Nephron (organoid): ENCODE results near the gene DPCD.

ENCODE experiments used
- H3K27ac Mint-ChIP-seq, 3 experiments: 2 replicates each; pipeline ENCODE4 v1.8.0; 2020; ENCODE audit warnings: mixed read lengths in 3 of 3, mild to moderate bottlenecking in 2 of 3, moderate library complexity in 1 of 3
- H3K27me3 Mint-ChIP-seq: 2 replicates; pipeline ENCODE4 v1.8.0; 2021; ENCODE audit warnings: low read depth, mild to moderate bottlenecking, moderate library complexity, mixed read lengths
- H3K36me3 Mint-ChIP-seq: 2 replicates; pipeline ENCODE4 v1.8.0; 2020; ENCODE audit warnings: low read depth, mixed read lengths
- H3K4me1 Mint-ChIP-seq: 2 replicates; pipeline ENCODE4 v1.8.0; 2020; ENCODE audit warnings: mixed read lengths
- H3K4me3 Mint-ChIP-seq, 3 experiments: 2 replicates each; pipeline ENCODE4 v1.8.0; 2020; ENCODE audit warnings: mild to moderate bottlenecking in 3 of 3, mixed read lengths in 3 of 3, moderate library complexity in 2 of 3
- H3K9me3 Mint-ChIP-seq: 2 replicates; pipeline ENCODE4 v1.8.0; 2020; ENCODE audit warnings: mixed read lengths
- TF ChIP-seq, protein P1 (sequence below), 3 experiments: fragments of 200-600 bp; sonication (generic); IDR thresholded peaks; one replicate each; pipeline ENCODE4 v1.5.0; 2021; ENCODE audit warnings: antibody characterized with exemption in 3 of 3; ENCODE audit not compliant: unreplicated experiment in 3 of 3

DPCD gene

DNA sequence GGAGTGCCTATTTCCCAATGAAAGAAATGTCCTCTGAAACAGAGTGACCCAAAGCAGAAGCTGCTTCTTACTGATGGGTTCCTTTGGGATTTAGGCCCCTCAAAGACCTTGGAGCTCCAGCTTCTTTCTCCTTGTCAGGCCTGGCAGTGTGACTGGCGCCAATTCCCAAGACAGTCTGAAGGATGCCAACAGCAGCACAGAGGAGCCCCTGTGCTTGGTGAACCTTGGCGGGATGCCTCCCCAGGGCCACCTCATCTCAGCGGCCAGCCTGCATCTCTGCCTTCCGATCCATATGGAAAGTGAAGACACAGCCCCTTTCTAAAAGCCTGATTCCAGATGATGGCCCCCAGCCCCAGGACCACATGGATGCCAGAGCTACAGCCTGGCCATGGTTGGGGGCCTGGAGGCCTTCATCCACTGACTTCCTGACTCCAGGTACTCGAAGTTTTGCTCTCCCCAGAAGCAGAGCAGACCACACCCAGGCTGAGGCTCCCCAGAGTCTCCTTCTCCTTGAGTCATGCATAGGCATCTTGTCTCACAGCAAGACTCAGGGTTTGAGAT lies 61.5 kb downstream of the DPCD start:
- H3K4me1 Mint-ChIP-seq = no peaks in the 10 kb centered on the region
- no peaks in the 10 kb centered on the region for H3K27me3 Mint-ChIP-seq
- H3K4me3 Mint-ChIP-seq = no peak overlapping the region
- H3K36me3 Mint-ChIP-seq = peaks cover 38% of the 10 kb centered on the region
- H3K9me3 Mint-ChIP-seq = no peaks in the 10 kb centered on the region
- TF ChIP-seq, protein P1, sequence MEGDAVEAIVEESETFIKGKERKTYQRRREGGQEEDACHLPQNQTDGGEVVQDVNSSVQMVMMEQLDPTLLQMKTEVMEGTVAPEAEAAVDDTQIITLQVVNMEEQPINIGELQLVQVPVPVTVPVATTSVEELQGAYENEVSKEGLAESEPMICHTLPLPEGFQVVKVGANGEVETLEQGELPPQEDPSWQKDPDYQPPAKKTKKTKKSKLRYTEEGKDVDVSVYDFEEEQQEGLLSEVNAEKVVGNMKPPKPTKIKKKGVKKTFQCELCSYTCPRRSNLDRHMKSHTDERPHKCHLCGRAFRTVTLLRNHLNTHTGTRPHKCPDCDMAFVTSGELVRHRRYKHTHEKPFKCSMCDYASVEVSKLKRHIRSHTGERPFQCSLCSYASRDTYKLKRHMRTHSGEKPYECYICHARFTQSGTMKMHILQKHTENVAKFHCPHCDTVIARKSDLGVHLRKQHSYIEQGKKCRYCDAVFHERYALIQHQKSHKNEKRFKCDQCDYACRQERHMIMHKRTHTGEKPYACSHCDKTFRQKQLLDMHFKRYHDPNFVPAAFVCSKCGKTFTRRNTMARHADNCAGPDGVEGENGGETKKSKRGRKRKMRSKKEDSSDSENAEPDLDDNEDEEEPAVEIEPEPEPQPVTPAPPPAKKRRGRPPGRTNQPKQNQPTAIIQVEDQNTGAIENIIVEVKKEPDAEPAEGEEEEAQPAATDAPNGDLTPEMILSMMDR (IDR thresholded peaks at IDR 0.05; ENCODE audit: unreplicated experiment in 3 of 3) = no peak
- no peak overlapping the region for H3K27ac Mint-ChIP-seq

DNA sequence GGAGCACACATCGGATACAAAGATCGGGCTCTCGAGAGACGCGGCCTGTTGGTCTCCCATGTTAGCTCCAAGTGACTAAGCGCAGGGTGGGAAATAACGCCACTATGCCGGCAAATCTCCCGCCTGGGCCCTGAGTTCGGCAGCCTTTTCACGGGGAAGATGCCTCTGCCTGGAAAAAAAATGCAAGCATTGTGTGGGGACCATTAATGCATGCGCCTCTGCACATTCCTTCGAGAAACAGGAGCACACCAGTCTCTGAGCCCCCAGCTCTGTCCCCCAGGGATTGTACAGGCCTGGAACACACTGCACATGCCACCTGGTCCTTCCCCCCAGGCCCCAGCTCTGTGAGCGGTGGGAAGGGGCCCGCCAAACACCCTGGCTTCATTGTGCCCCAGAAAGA lies 62.7 kb downstream of the DPCD start:
- Mint-ChIP-seq H3K36me3 (peaks cover 37% of the 10 kb centered on the region), H3K27me3 (no peaks in the 10 kb centered on the region), H3K9me3 (no peaks in the 10 kb centered on the region), H3K4me1 (no peaks in the 10 kb centered on the region), H3K4me3 (no peak overlapping the region), H3K27ac (no peak overlapping the region)
- TF ChIP-seq, protein P1 (IDR thresholded peaks at IDR 0.05; ENCODE audit: unreplicated experiment in 3 of 3) = no peak

DNA sequence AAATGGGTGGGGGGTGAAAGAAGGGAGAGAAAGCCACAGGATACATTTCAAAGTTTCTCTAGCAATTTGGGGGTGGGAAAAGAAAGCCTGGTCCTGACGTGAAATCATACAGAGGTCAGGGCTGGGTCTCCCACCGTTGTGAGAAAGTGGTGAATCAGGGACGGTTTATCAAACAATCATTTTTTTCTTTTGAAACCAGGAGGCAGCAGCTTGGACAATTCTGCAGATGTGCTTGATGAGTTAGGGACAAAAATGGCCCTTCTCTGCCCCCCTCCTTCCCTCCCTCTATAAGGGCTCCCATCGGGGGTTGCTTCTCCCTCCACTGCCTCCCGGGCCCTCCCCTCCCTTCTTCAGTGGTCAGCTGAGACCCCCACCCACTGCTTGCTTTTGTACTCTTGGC lies 63.2 kb downstream of the DPCD start:
- peaks cover 40% of the 10 kb centered on the region for H3K36me3 Mint-ChIP-seq
- no peaks in the 10 kb centered on the region for H3K27me3 Mint-ChIP-seq
- H3K27ac Mint-ChIP-seq = no peak overlapping the region
- TF ChIP-seq, protein P1 (IDR thresholded peaks at IDR 0.05; ENCODE audit: unreplicated experiment in 3 of 3) = no peak
- H3K4me1 Mint-ChIP-seq = no peaks in the 10 kb centered on the region
- H3K4me3 Mint-ChIP-seq = no peak overlapping the region
- H3K9me3 Mint-ChIP-seq = no peaks in the 10 kb centered on the region

DNA sequence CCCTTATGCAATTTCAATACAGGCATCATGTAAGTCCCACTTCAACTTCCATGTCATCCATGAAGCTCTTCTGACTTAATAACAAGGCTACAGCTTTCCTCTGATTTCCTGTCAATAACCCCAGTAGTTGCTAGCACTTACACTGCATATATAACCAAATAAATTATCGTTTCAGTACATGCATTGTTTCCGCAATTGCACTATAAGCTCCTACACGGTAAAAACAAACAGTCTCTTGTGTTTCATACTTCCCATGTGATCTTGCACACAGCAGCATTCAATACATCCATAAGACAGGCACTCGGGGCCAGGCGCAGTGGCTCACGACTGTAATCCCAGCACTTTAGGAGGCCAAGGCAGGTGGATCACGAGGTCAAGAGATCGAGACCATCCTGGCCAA lies 65.4 kb downstream of the DPCD start:
- TF ChIP-seq, protein P1 (IDR thresholded peaks at IDR 0.05; ENCODE audit: unreplicated experiment in 3 of 3) = no peak
- Mint-ChIP-seq H3K36me3 (peaks cover 45% of the 10 kb centered on the region), H3K27me3 (no peaks in the 10 kb centered on the region), H3K9me3 (no peaks in the 10 kb centered on the region), H3K4me3 (no peak overlapping the region), H3K4me1 (no peaks in the 10 kb centered on the region), H3K27ac (no peak overlapping the region)

DNA sequence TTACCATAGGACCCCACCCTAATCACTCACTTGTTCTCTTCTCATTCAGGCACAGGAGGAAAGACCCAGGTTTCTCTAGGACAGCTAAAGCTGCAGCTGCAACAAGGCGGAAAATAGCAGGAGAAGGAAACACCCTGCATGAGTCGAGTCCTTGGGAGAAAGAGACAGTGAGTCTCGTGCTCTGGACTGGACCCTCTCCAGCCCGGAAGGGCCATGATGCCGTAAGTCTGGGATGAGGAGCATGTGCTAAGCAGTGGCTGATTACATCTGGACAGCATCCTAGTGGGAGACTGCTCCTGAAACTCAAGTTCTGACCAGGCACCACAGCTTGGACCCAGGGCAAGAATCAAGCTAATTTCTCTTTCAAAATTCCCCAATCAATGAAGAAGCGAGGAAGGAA lies 67.4 kb downstream of the DPCD start:
- Mint-ChIP-seq H3K36me3 (peaks cover 39% of the 10 kb centered on the region), H3K27me3 (no peaks in the 10 kb centered on the region), H3K27ac (no peak overlapping the region), H3K9me3 (no peaks in the 10 kb centered on the region), H3K4me3 (no peak overlapping the region), H3K4me1 (no peaks in the 10 kb centered on the region)
- TF ChIP-seq, protein P1 (IDR thresholded peaks at IDR 0.05; ENCODE audit: unreplicated experiment in 3 of 3) = no peak

DNA sequence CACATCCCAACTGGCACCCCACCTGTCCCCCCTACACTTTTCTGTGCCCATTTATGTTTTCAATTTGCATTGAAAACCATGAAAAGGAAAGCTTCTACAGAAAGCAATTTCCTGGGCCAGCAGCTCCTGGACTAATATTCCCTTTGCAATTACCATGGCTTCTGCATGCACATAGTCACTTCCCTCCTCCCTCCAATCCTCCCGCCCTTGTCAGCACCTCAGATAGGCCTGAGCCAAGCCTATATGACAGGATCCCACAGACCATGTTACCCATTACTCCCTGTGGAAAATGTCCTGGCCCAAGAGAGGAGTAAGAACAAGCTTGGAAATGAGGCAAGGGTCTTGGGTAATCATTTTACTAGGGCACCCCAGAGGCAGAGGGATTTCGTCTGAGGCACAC lies 68.8 kb downstream of the DPCD start:
- H3K4me1 Mint-ChIP-seq = no peaks in the 10 kb centered on the region
- no peak overlapping the region for H3K27ac Mint-ChIP-seq
- TF ChIP-seq, protein P1 (IDR thresholded peaks at IDR 0.05; ENCODE audit: unreplicated experiment in 3 of 3) = no peak
- H3K4me3 Mint-ChIP-seq = no peak overlapping the region
- no peaks in the 10 kb centered on the region for H3K27me3 Mint-ChIP-seq
- peaks cover 47% of the 10 kb centered on the region for H3K36me3 Mint-ChIP-seq
- no peaks in the 10 kb centered on the region for H3K9me3 Mint-ChIP-seq
